ENCODE measurements around the gene ZNF615. TPM values are rescaled to one million over a fixed set of nuclear protein-coding genes. Genes with fewer than 3 reads are reported as not detected.
"Not testable (repeated sequence)": the region's sequence is repeated elsewhere in the genome, so short reads cannot be mapped to it uniquely, and the experiment has no call there.

ZNF615 gene
- total RNA-seq, 4 donors from 2014 or later: 3.6 to 23.9 (median 14.4) TPM

- 97% methylated on average over 2 of the region's 2 CpGs; no CpG with 5 or more reads in 1 of the 2 donors for WGBS, 2 donors (ENCODE audit: low coverage in 1 of 2)
- Histone ChIP-seq H3K9me3 (peaks cover 88 to 92% of the 10 kb centered on the region in 2 donors), H3K4me3 (no peak overlapping the region), H3K27me3 (no peaks in the 10 kb centered on the region), H3K36me3 (peaks cover 3 to 65% (median 34%) of the 10 kb centered on the region in 4 donors), H3K4me1 (no peaks in the 10 kb centered on the region), H3K27ac (no peak overlapping the region)
- intact Hi-C loops (cut with DNase I; ENCODE audit: low total_unique reads) (no loop called here), in situ Hi-C loops (cut with MboI; ENCODE audit: low pct_ligation_motif_present in 1 of 4, low pct_unique_long_range_greater_than_20kb in 1 of 4, low sequenced_read_pairs in 3 of 4) (no loop called here)
- DNase-seq: no peak
- TF ChIP-seq POLR2A (IDR thresholded peaks at IDR 0.05) (no peak), POLR2AphosphoS5 (IDR thresholded peaks at IDR 0.05) (no peak), EP300 (IDR thresholded peaks at IDR 0.05; ENCODE audit: low read depth) (no peak)
- TF ChIP-seq, protein P1, sequence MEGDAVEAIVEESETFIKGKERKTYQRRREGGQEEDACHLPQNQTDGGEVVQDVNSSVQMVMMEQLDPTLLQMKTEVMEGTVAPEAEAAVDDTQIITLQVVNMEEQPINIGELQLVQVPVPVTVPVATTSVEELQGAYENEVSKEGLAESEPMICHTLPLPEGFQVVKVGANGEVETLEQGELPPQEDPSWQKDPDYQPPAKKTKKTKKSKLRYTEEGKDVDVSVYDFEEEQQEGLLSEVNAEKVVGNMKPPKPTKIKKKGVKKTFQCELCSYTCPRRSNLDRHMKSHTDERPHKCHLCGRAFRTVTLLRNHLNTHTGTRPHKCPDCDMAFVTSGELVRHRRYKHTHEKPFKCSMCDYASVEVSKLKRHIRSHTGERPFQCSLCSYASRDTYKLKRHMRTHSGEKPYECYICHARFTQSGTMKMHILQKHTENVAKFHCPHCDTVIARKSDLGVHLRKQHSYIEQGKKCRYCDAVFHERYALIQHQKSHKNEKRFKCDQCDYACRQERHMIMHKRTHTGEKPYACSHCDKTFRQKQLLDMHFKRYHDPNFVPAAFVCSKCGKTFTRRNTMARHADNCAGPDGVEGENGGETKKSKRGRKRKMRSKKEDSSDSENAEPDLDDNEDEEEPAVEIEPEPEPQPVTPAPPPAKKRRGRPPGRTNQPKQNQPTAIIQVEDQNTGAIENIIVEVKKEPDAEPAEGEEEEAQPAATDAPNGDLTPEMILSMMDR (IDR thresholded peaks at IDR 0.05): no peak
Observed at GRCh38 chr19:51994048-51994644, 13.9 kb downstream of the ZNF615 start.

DNA sequence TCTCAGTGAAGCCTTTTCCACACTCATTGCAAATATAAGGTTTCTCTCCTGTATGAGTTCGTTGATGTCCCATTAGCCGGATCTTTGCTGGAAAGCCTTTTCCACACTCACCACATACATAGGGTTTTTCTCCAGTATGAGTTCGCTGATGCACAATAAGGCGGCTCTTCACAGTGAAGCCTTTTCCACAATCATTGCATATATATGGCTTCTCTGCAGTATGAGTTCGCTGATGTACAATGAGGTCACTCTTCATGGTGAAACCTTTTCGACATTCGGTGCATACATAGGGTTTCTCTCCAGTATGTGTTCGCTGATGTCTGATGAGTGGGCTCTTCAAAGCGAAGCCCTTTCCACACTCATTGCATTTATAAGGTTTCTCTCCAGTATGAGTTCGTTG is 14.6 kb downstream of the ZNF615 start:
- Histone ChIP-seq H3K36me3 (peaks cover 0 to 58% (median 29%) of the 10 kb centered on the region in 4 donors), H3K4me1 (no peaks in the 10 kb centered on the region), H3K4me3 (no peak overlapping the region), H3K9me3 (peaks cover 85 to 92% of the 10 kb centered on the region in 2 donors), H3K27me3 (no peaks in the 10 kb centered on the region), H3K27ac (no peak overlapping the region)
- intact Hi-C loops (cut with DNase I; ENCODE audit: low total_unique reads) (no loop called here), in situ Hi-C loops (cut with MboI; ENCODE audit: low pct_ligation_motif_present in 1 of 4, low pct_unique_long_range_greater_than_20kb in 1 of 4, low sequenced_read_pairs in 3 of 4) (no loop called here)
- DNase-seq: no peak
- no peak for TF ChIP-seq POLR2AphosphoS5 (IDR thresholded peaks at IDR 0.05)
- TF ChIP-seq, protein P1 (IDR thresholded peaks at IDR 0.05): no peak
- TF ChIP-seq POLR2A (IDR thresholded peaks at IDR 0.05): no peak
- WGBS, 2 donors (ENCODE audit: low coverage in 1 of 2): 96 to 100% methylated on average over 7 to 10 of the region's 10 CpGs

GRCh38 chr19:51986309-51987291 is 21.4 kb downstream of the ZNF615 start, which contains the start of gene ZNF350:
Gene ZNF350, minus strand, starts transcription at chr19:51986840. Its CDS starts 12,480 bp downstream, at chr19:51974360.
- intact Hi-C loops (cut with DNase I; ENCODE audit: low total_unique reads) (no loop called here), in situ Hi-C loops (cut with MboI; ENCODE audit: low pct_ligation_motif_present in 1 of 4, low pct_unique_long_range_greater_than_20kb in 1 of 4, low sequenced_read_pairs in 3 of 4) (no loop called here)
- peak; percentile 97 for DNase-seq
- TF ChIP-seq POLR2AphosphoS5 (IDR thresholded peaks at IDR 0.05) (peak; percentile 75 to 83 (median 80)), EP300 (IDR thresholded peaks at IDR 0.05; ENCODE audit: low read depth) (no peak), POLR2A (IDR thresholded peaks at IDR 0.05) (peak; percentile 54)
- TF ChIP-seq, protein P1 (IDR thresholded peaks at IDR 0.05): no peak
- Histone ChIP-seq H3K9me3 (peaks cover 53 to 74% of the 10 kb centered on the region in 2 donors), H3K27me3 (no peaks in the 10 kb centered on the region), H3K36me3 (peaks cover 0 to 20% (median 2%) of the 10 kb centered on the region in 4 donors), H3K27ac (peak within 1 kb of the TSS; percentile 68 to 84 (median 80)), H3K4me3 (peak within 1 kb of the TSS; percentile 53 to 72 (median 69)), H3K4me1 (peaks cover 0 to 10% (median 9%) of the 10 kb centered on the region in 4 donors)
- WGBS, 2 donors (ENCODE audit: low coverage in 1 of 2): 5 to 11% methylated on average over 9 to 33 of the region's 33 CpGs

DNA sequence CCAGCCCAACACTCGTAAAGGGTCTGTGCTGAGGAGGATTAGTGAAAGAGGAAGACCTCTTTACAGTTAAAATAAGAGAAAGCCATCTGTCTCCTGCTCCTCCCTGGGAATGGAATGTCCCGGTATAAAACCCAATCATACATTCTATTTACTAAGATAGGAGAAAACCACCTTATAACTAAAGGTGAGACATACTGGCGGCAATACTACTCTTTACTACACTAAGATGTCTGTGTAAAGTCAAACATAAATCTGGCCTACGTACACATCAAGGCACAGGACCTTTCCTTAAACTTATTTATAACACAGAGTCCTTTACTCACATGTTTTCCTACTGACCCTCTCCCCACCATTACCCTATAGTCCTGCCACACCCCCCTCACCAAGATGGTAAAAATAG is 24.6 kb downstream of the ZNF615 start:
- H3K27ac ChIP-seq: no peak overlapping the region
- in situ Hi-C loops (cut with MboI; ENCODE audit: low pct_ligation_motif_present in 1 of 4, low pct_unique_long_range_greater_than_20kb in 1 of 4, low sequenced_read_pairs in 3 of 4) (no loop called here), intact Hi-C loops (cut with DNase I; ENCODE audit: low total_unique reads) (no loop called here)
- TF ChIP-seq POLR2A (IDR thresholded peaks at IDR 0.05) (no peak), EP300 (IDR thresholded peaks at IDR 0.05; ENCODE audit: low read depth) (no peak), POLR2AphosphoS5 (IDR thresholded peaks at IDR 0.05) (no peak)
- TF ChIP-seq, protein P1 (IDR thresholded peaks at IDR 0.05): no peak
- WGBS, 2 donors (ENCODE audit: low coverage in 1 of 2): 95 to 96% methylated on average over 4 of the region's 4 CpGs
- no peaks in the 10 kb centered on the region for H3K27me3 ChIP-seq
- DNase-seq: no peak
- H3K9me3 ChIP-seq: peaks cover 47 to 74% of the 10 kb centered on the region in 2 donors
- peaks cover 0 to 43% (median 9%) of the 10 kb centered on the region in 4 donors for H3K36me3 ChIP-seq
- H3K4me3 ChIP-seq: no peak overlapping the region
- peaks cover 0 to 10% (median 9%) of the 10 kb centered on the region in 4 donors for H3K4me1 ChIP-seq

DNA sequence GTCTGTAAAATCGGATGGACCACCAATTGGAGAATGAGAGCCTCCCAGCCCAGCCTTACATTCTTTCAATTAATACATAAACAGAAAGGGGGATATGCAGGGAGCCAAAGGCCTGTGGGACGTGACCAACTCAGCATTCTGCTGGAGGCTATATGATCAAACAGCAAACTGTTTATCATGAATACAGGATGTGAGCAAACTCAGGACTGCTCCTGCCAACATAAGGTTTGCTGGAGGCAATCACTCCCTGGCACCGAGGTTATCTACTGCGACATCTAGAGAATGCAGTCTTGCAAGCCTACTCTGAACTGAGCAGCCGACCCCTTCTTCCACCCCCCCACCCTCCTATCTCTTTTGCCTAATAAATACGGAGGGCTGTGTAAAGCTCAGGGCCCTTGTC is 27.1 kb downstream of the ZNF615 start:
- H3K27me3 ChIP-seq; intact Hi-C loops (cut with DNase I; ENCODE audit: low total_unique reads); H3K4me1 ChIP-seq; in situ Hi-C loops (cut with MboI; ENCODE audit: low pct_ligation_motif_present in 1 of 4, low pct_unique_long_range_greater_than_20kb in 1 of 4, low sequenced_read_pairs in 3 of 4); DNase-seq; H3K4me3 ChIP-seq; H3K27ac ChIP-seq: not testable (repeated sequence)
- H3K36me3 ChIP-seq: peaks cover 0 to 52% (median 13%) of the 10 kb centered on the region in 4 donors
- peaks cover 60 to 86% of the 10 kb centered on the region in 2 donors for H3K9me3 ChIP-seq
- 98% methylated on average over 6 of the region's 6 CpGs; no CpG with 5 or more reads in 1 of the 2 donors for WGBS, 2 donors (ENCODE audit: low coverage in 1 of 2)
